Lower lobe of right lung (tissue), 2 donors: ENCODE measurements around the gene COL8A1. TPM values are rescaled to one million over a fixed set of nuclear protein-coding genes. Genes with fewer than 3 reads are reported as not detected.
A peak's percentile ranks its signal among the peaks of the same experiment; 100 is the strongest.

Source experiments
- ATAC-seq, 2 donors: fragments of 200-7000 bp; cut with Tn5 transposase; one replicate each; pipeline ENCODE4 v1.9.1; 2020 to 2022; ENCODE audit warnings: mild to moderate bottlenecking in 2 of 2, moderate library complexity in 2 of 2
- DNase-seq: peaks from one replicate; pipeline ENCODE4 v3.0.0-alpha.2; 2020
- H3K27ac ChIP-seq: fragments of 200-600 bp; one replicate; pipeline ENCODE4 v1.8.0; 2022
- H3K27me3 ChIP-seq: fragments of 200-600 bp; one replicate; pipeline ENCODE4 v1.8.0; 2022; ENCODE audit warnings: low read depth
- H3K36me3 ChIP-seq: fragments of 200-600 bp; one replicate; pipeline ENCODE4 v1.8.0; 2022; ENCODE audit warnings: mild to moderate bottlenecking
- H3K4me1 ChIP-seq: fragments of 200-600 bp; one replicate; pipeline ENCODE4 v1.8.0; 2022
- H3K4me3 ChIP-seq: fragments of 200-600 bp; one replicate; pipeline ENCODE4 v1.8.0; 2022; ENCODE audit warnings: mild to moderate bottlenecking
- H3K9me3 ChIP-seq: fragments of 200-600 bp; one replicate; pipeline ENCODE4 v1.8.0; 2022
- intact Hi-C: fragments of 100-400 bp; cut with DNase I; formaldehyde crosslinking; loops from one replicate; pipeline ENCODE4 v1.11.0; 2022
- total RNA-seq: library from RNA; stranded (reverse); fragmentation: NEBNext Ultra II Directional; extraction: Animal tissue kit (Norgen Biotek cat#: 25700); gene quantifications from one replicate; pipeline ENCODE4 v1.2.1, GENCODE V29; 2021
- TF ChIP-seq, protein P1 (sequence below): fragments of 200-600 bp; IDR thresholded peaks from one replicate; pipeline ENCODE4 v1.8.0; 2022; ENCODE audit warnings: antibody characterized with exemption, mild to moderate bottlenecking
- donor health status: DM: no; HTN: yes; CAD: no; lungs with severe emphysema.

Gene COL8A1
- total RNA-seq, 1 donor from 2014 or later: 56.1 TPM

DNA sequence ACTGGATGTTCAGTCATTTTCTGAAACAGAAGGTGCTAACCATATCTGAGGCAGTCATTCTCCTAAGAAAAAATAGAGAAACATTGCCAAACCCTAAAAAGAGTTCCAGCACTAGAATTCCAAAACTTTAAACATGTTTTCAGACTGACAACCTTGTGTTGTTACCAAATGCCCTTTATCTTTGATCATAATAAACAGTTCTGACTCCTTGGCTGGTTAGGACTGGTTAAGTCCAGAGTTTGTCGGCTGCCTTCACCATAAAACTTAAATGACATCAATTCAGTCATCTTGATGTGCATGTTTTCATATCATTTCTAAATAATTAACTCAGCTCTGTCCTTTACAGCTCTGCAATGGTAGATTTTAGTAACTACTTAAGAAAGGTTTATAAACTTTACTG lies 68.0 kb downstream of the COL8A1 start:
- Histone ChIP-seq H3K36me3 (no peaks in the 10 kb centered on the region), H3K27ac (peak overlapping the region; percentile 32), H3K9me3 (no peaks in the 10 kb centered on the region), H3K27me3 (no peaks in the 10 kb centered on the region), H3K4me1 (peaks cover 10% of the 10 kb centered on the region), H3K4me3 (no peak overlapping the region)
- intact Hi-C loops: no loop called here
- TF ChIP-seq, protein P1, sequence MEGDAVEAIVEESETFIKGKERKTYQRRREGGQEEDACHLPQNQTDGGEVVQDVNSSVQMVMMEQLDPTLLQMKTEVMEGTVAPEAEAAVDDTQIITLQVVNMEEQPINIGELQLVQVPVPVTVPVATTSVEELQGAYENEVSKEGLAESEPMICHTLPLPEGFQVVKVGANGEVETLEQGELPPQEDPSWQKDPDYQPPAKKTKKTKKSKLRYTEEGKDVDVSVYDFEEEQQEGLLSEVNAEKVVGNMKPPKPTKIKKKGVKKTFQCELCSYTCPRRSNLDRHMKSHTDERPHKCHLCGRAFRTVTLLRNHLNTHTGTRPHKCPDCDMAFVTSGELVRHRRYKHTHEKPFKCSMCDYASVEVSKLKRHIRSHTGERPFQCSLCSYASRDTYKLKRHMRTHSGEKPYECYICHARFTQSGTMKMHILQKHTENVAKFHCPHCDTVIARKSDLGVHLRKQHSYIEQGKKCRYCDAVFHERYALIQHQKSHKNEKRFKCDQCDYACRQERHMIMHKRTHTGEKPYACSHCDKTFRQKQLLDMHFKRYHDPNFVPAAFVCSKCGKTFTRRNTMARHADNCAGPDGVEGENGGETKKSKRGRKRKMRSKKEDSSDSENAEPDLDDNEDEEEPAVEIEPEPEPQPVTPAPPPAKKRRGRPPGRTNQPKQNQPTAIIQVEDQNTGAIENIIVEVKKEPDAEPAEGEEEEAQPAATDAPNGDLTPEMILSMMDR: no peak
- DNase-seq: no peak
- ATAC-seq: no peak

DNA sequence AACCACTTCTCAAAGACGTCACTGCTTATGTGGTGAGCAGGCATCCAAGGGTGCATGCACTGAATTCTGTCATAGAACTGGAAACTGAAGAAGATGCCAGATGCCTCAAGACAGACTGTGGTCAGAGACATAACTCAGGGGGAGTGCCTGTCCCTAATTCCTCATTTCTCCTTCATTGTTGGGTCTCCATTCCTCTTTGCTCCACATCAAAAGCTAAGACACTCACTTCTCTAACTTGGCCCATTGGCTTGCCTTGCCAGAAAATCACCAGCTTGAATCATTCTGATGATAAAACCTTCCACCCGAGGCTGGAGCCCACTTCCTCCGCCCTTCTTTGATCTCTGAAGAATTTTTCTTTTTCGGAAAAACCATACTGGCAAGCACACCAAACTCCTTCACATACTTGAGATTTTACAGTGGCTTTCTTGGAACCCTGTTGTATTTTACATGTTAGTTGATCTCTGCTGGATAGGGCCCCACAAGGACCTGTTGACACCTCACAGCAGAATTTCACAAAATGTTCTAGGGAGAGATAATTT lies 69.9 kb downstream of the COL8A1 start:
- intact Hi-C loops: no loop called here
- Histone ChIP-seq H3K27ac (peak overlapping the region; percentile 27), H3K4me3 (no peak overlapping the region), H3K9me3 (no peaks in the 10 kb centered on the region), H3K27me3 (no peaks in the 10 kb centered on the region), H3K4me1 (peaks cover 4% of the 10 kb centered on the region), H3K36me3 (no peaks in the 10 kb centered on the region)
- DNase-seq: no peak
- ATAC-seq: peak; percentile 41 to 58
- TF ChIP-seq, protein P1: no peak

DNA sequence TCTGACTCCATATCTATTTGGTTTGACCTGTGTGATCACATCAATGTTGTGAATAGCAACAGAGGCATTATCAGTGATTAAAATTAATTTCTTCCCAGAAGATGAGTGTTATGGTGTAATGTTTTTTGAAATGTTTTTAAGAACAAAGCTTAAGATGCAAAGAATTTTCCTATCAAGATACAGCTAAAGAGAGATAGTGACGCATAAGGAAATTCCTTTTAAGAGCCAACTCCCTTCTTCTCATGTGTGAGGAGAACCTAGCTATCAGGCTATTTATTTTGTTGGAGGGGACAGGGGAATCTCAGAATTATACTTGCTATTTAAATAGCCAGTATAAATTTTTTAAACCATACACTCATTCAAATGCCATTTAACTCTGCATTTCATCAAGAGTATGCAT lies 71.3 kb downstream of the COL8A1 start:
- intact Hi-C loops: no loop called here

DNA sequence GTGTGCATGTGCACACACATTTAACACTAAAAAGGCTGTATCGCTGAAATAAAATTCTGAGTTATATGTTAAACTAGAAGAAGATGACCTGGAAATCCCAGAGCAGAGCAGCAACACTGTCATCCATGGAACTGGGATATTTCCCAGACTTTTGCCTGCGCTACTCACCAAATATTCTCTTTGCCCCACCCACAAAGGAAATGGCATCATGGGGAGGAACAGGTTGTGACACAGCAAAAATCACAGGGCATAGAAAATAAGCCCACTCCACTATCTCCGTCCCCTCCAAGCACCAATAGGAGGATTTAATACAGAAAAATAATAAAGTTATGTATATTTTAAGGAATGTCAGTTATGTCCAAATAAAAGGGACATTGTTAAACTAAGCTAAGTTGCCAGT lies 71.7 kb downstream of the COL8A1 start:
- Histone ChIP-seq H3K27ac (no peak overlapping the region), H3K9me3 (no peaks in the 10 kb centered on the region), H3K4me1 (no peaks in the 10 kb centered on the region), H3K4me3 (no peak overlapping the region), H3K27me3 (no peaks in the 10 kb centered on the region), H3K36me3 (no peaks in the 10 kb centered on the region)
- ATAC-seq (no peak), DNase-seq (no peak)
- intact Hi-C loops: no loop called here
- TF ChIP-seq, protein P1: no peak

More for the DNA sequence above, 71.3 kb downstream of the COL8A1 start:
- H3K4me1 ChIP-seq: no peaks in the 10 kb centered on the region
- DNase-seq: no peak
- no peak for ATAC-seq
- H3K27me3 ChIP-seq: no peaks in the 10 kb centered on the region
- TF ChIP-seq, protein P1: no peak
- no peak overlapping the region for H3K4me3 ChIP-seq
- H3K9me3 ChIP-seq: no peaks in the 10 kb centered on the region
- no peak overlapping the region for H3K27ac ChIP-seq
- H3K36me3 ChIP-seq: no peaks in the 10 kb centered on the region

DNA sequence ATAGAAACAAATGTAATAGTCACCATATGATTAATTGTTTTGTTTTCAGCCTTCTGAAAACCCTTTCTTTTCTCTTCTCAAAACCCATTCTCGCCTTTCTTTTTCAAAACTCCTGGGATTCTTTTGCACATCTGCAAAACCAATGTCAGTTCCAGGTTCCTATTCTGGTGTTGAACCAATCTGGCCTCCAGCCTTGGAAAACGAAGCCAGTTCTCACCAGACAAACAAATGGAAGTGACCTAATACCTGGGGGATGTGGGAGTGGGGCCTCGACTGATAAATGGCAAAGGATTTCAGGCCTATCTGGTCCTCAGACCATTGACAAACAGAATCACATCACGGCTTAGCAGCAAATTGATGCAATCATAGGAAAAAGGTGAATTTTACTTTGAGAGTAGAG lies 73.0 kb downstream of the COL8A1 start:
- Histone ChIP-seq H3K27ac (no peak overlapping the region), H3K36me3 (no peaks in the 10 kb centered on the region), H3K27me3 (no peaks in the 10 kb centered on the region), H3K4me1 (no peaks in the 10 kb centered on the region), H3K9me3 (no peaks in the 10 kb centered on the region), H3K4me3 (no peak overlapping the region)
- ATAC-seq: no peak
- DNase-seq: no peak
- intact Hi-C loops: no loop called here
- TF ChIP-seq, protein P1: no peak
